HAP-1 (cell line): ENCODE measurements around the gene DMC1.
A peak's percentile ranks its signal among the peaks of the same experiment; 100 is the strongest.
"Not testable (repeated sequence)": the region's sequence is repeated elsewhere in the genome, so short reads cannot be mapped to it uniquely, and the experiment has no call there.

Experiments used
- DNase-seq, 2 experiments: peaks; one replicate each; pipeline ENCODE4 v3.0.0-alpha.2; 2016 to 2020; ENCODE audit warnings: low spot score in 2 of 2
- H3K27me3 ChIP-seq: fragments of 250-450 bp; sonication (Bioruptor Pico); 2 replicates; pipeline ENCODE4 v1.5.1; 2020; ENCODE audit warnings: low read depth, mild to moderate bottlenecking, moderate library complexity
- H3K36me3 ChIP-seq: fragments of 250-450 bp; sonication (Bioruptor Pico); replicated peaks from 2 replicates; pipeline ENCODE4 v1.5.1; 2020; ENCODE audit warnings: mild to moderate bottlenecking
- H3K4me1 ChIP-seq: fragments of 250-450 bp; sonication (Bioruptor Pico); 2 replicates; pipeline ENCODE4 v1.5.1; 2020; ENCODE audit warnings: mild to moderate bottlenecking
- H3K4me3 ChIP-seq: fragments of 250-450 bp; sonication (Bioruptor Pico); 2 replicates; pipeline ENCODE4 v1.5.1; 2020; ENCODE audit warnings: mild to moderate bottlenecking, moderate library complexity
- H3K9me3 ChIP-seq: fragments of 250-450 bp; sonication (Bioruptor Pico); 2 replicates; pipeline ENCODE4 v1.5.1; 2020; ENCODE audit warnings: mild to moderate bottlenecking, moderate library complexity
- in situ Hi-C: fragments of 300-500 bp; cut with MboI; formaldehyde crosslinking; loops from 3 replicates; pipeline ENCODE4 v1.14.3; 2020; ENCODE audit warnings: low sequenced_read_pairs, inconsistent platforms, mixed read lengths

Gene DMC1, protein sequence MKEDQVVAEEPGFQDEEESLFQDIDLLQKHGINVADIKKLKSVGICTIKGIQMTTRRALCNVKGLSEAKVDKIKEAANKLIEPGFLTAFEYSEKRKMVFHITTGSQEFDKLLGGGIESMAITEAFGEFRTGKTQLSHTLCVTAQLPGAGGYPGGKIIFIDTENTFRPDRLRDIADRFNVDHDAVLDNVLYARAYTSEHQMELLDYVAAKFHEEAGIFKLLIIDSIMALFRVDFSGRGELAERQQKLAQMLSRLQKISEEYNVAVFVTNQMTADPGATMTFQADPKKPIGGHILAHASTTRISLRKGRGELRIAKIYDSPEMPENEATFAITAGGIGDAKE

DNA sequence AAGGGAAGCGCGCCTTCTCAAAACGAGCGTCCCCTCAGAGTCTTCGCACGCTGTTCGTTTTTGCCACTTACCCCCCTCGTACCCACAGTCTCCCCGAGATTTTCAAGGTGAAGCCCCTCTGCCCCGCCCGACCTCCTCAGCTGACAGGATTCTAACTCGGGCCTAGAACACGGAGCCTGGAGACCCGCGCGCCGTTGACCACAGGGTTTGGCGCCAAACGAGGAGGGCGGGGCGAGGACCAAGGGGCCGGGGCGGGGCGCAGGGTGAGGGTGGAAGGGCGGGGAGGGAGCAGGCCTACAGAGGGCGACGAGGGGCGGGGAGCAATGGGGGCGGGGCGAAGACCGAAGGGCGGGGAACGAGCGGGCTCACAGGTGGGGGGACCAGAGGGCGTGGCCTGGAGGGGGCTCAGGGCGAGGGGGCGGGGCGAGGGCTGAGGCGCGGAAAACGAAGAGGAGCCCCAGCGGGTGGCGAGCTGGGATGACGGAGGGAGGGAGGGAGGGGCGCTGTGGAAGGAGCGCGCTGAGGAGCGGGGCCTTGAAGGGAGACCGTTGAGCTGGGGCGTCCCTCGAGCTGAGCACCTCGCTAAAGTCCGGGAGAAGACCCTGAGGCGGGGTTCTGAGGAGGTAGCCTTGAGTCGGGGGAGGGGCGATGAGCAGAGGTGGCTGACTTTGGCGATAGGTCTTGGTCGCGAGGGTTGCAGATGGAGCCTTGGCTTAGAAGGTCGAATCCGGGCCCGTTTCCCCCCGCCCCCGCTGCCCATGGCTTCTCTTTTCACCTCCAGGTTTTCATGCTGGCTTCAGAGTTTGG is at the start of gene DMC1:
DMC1 (minus strand) TSS at position 212 of the 807 bp plus-strand sequence. CDS start 1,927 bp downstream, outside the sequence.
- in situ Hi-C loops, result loop anchor here (5.0 kb wide), 1 partner anchor 518 kb away; no protein-coding TSS in a partner anchor
- Histone ChIP-seq H3K4me1 (peaks cover 27% of the 10 kb centered on the region), H3K9me3 (no peaks in the 10 kb centered on the region), H3K36me3 (no peaks in the 10 kb centered on the region), H3K4me3 (peak within 1 kb of the TSS; percentile 47), H3K27me3 (no peaks in the 10 kb centered on the region)
- peak; percentile 92 to 100 for DNase-seq

DNA sequence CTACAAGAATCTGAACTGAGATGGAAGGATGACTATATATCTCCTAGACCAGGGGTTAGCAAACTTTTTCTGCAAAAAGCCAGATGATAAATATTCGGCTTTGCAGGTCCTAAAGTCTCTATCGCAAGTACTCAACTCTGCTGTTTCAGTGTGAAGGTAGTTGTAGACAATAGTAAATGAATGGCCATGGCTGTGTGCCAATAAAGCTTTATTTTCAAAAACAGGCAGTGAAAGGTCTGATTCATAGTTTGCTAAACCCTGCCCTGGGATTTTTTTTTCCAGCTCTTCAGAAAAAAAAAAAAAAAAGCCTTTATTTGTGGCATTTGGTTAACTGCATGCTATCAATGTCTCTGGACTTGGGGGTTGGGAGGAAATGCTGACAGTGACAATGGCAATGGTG is 48.7 kb upstream of the DMC1 start:
- in situ Hi-C loops, result no loop called here
- peaks cover 13% of the 10 kb centered on the region for H3K4me1 ChIP-seq
- H3K36me3 ChIP-seq, result peaks cover 3% of the 10 kb centered on the region
- H3K4me3 ChIP-seq, result no peak overlapping the region
- H3K27me3 ChIP-seq, result no peaks in the 10 kb centered on the region
- no peak for DNase-seq
- H3K9me3 ChIP-seq, result peaks cover 2% of the 10 kb centered on the region; the same call in 1 of the 2 replicates

DNA sequence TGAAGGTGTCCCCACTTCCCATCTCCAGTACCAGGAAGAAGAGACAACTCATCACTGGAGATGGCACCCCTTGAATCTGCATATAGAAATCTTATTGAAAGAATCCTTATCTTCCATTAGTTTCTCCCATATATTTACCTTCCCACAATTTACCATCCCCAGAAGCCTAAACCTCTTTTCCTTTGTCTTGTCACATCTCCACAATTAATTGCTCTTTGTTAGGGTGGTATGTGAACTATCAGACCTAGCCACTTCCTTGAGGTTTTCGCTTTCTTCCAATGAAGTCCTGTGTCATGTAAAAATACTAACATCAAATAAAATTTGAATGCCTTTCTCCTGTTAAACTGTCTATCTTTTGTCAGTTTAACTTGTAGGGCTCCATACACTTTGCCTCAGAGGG is 48.3 kb upstream of the DMC1 start:
- in situ Hi-C loops, result no loop called here
- no peak for DNase-seq
- H3K4me1 ChIP-seq, result peaks cover 13% of the 10 kb centered on the region
- H3K4me3 ChIP-seq, result no peak overlapping the region
- H3K36me3 ChIP-seq, result peaks cover 3% of the 10 kb centered on the region
- no peaks in the 10 kb centered on the region for H3K27me3 ChIP-seq
- peaks cover 2% of the 10 kb centered on the region; the same call in 1 of the 2 replicates for H3K9me3 ChIP-seq

DNA sequence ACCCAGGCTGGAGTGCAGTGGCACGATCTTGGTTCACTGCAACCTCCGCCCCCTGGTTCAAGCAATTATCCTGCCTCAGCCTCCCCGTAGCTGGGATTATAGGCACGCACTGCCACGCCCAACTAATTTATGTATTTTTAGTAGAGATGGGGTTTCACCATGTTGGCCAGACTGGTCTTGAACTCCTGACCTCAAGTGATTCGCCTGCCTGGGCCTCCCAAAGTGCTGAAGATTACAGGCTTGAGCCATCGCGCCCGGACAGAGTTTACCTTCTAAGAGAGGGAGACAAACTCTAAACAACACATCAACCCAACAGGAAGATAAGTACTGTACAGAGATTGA is 45.1 kb upstream of the DMC1 start:
- H3K9me3 ChIP-seq, H3K4me3 ChIP-seq, DNase-seq, in situ Hi-C loops, H3K27me3 ChIP-seq, H3K36me3 ChIP-seq: not testable (repeated sequence)
- H3K4me1 ChIP-seq, result peaks cover 13% of the 10 kb centered on the region

DNA sequence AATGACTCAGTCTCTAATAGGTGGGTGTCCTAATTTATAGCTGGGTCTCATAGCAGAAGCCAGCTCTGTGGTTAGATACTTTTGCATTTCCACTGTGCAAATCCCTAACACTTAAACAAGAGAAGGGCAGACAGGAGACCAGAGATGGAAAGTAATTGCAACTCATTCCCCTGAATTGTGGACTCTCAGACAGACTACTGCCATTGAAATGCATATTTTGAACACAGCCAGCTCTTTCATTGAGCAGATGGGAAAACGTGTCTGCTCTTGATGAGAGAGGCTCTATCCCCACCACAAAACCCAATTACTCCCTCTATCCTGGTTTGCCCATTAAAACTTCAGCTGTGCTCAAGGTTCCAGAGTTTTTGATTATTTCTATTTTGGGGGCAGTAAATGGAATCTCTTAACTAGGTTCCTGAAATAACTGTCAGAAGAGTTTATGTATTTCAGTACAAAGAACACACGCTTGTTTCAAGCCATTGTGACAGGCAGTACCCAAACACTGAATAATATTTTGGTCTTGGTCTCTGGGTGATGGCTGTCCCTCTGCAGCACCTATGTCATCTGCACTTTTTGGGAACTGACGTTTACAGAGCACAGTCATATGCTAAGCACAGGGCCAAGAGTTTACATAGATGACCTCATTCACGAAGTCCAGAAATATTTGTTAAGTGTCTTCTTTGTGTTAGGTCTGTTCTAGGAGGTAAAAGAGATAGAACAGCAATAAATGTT is 44.5 kb upstream of the DMC1 start:
- Histone ChIP-seq H3K4me1 (peaks cover 13% of the 10 kb centered on the region), H3K27me3 (no peaks in the 10 kb centered on the region), H3K9me3 (peaks cover 2% of the 10 kb centered on the region; the same call in 1 of the 2 replicates), H3K4me3 (no peak overlapping the region), H3K36me3 (peaks cover 3% of the 10 kb centered on the region; the same call in 1 of the 2 replicates)
- peak; percentile 56 to 96 for DNase-seq
- in situ Hi-C loops, result no loop called here

DNA sequence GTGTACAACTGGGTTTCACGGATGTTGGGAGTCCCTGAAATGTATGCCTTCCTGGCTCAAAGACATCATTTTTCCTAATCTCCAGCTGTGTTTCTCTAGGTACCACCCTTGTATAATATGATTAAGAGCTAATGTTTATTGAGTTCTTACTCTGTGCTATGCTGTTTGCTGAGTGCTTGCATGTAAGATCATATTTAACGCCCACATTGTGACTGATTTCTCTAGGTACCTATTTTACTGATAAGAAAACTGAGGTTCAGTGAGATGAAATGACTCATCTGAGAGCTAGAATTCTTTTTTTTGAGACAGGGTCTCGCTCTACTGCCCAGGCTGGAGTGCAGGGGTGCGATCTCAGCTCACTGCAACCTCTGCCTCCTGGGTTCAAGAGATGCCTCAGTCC is 43.6 kb upstream of the DMC1 start:
- in situ Hi-C loops, result no loop called here
- Histone ChIP-seq H3K36me3 (0 out of 2 replicates have a peak, but pooled peaks cover 3% of the 10 kb centered on the region), H3K9me3 (peaks cover under 1% of the 10 kb centered on the region; the same call in 1 of the 2 replicates), H3K27me3 (no peaks in the 10 kb centered on the region), H3K4me1 (peaks cover 13% of the 10 kb centered on the region), H3K4me3 (no peak overlapping the region)
- DNase-seq, result no peak

DNA sequence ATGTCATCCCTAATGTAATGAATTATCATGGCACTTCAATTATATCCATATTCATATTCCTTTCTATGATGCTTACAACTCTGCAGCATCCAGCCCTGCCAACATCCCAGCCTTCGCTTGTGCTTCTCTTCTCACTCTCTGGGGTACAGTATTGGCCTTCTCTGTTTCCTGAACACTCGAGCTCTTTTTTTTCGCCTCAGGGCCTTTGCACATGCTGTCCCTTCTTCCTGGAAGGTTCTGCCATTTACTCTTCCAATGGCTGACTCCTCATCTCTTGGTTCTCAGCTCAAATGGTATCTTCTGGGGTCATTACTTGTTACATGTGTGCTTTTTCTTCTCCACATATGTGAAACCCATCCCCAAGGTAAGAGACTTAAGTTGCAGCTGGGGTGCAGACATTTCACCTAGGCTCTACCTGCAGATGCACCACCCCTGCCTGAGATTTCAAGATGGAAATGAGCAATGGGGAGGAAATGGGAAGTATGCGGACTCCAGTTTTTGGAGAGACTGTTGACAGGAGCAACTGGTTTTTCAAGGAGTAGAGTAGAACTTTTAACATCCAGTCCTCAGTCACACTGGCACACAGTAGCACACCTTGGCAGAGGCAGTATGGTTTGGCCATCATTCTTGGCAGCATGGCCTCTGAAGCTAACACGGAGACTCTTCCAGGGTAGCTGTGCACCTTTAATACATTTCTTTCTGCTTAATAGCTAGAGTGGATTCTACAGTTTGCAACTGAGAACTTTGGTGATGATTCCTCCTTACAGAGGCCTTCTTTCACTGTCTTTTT is 42.4 kb upstream of the DMC1 start:
- Histone ChIP-seq H3K9me3 (no peaks in the 10 kb centered on the region), H3K36me3 (0 out of 2 replicates have a peak, but pooled peaks cover under 1% of the 10 kb centered on the region), H3K4me1 (peaks cover 13% of the 10 kb centered on the region), H3K27me3 (no peaks in the 10 kb centered on the region), H3K4me3 (no peak overlapping the region)
- DNase-seq, result no peak
- in situ Hi-C loops, result no loop called here

DNA sequence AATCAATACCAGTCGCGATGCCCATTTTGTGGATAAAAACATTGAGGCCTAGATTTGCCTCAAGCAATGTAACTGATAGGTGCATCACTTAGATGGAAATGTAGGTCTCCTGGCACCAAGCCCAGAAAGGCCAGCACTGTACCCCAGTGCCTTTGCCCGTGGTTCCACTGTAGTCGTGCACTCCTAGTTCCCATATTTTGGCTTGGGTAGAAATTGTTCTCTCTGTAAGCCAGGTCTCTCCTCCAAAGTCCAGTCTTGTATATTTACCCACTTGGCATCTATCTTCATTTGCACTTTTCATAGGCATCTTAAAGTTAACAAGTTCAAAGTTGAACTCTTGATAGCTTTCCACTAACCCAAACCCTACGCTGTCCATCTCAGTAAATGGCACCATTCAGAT is 41.6 kb upstream of the DMC1 start:
- no peak for DNase-seq
- Histone ChIP-seq H3K4me1 (peaks cover 13% of the 10 kb centered on the region), H3K9me3 (no peaks in the 10 kb centered on the region), H3K27me3 (no peaks in the 10 kb centered on the region), H3K36me3 (no peaks in the 10 kb centered on the region), H3K4me3 (no peak overlapping the region)
- in situ Hi-C loops, result no loop called here

DNA sequence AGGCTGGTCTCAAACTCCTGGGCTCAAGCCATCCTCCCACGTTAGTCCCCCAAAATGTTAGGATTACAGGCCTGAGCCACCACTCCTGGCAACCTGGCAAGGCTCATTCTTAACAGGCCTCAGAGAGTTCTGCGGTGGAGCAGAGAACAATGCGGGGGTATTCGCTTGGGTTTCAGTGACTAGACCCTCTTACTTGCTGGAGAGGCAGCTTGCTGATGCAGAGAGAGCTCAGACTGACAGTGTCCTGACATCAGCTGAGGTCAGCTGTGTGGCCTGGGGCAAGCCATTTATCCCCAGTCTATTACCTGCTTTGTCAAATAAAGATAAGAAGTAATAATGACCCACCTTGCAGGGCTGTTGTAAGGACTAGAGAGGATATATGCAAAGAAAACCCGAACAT is 40.3 kb upstream of the DMC1 start:
- Histone ChIP-seq H3K4me3 (no peak overlapping the region), H3K36me3 (no peaks in the 10 kb centered on the region), H3K27me3 (no peaks in the 10 kb centered on the region), H3K4me1 (peaks cover 12% of the 10 kb centered on the region), H3K9me3 (no peaks in the 10 kb centered on the region)
- no peak for DNase-seq
- in situ Hi-C loops, result no loop called here

DNA sequence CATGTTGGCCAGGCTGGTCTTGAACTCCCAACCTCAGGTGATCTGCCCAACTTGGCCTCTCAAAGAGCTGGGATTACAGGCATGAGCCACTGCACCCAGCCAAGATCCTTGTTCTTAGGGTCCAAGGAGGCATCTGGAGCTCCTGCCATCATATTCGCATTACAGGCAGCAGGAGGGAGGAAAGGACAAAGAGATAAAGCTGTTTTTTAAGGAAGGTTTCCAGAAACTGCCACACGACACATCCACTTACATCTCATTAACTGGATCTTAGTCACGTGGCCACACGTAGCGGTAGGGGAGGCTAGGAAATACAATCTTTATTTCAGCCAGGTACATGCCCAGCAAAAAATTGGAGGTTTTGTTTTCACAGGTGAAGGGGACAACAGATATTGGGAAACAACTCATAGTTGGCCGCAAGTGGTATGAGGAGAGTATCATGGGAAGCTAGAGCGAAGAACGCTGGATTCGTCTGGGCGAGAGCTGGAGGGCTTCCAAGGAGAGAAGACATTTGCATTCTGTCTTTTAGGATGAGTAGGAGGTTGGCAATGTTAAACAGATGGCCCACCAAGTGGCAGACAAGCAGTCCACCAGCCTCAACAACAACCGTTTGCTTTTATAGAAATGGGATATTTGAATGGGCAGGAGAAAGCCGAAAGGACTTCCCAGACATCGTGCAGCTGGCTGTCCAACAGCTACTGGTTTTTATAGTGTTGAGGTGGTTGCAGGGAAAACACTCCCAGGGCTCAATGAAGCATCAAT is 39.2 kb upstream of the DMC1 start:
- no peaks in the 10 kb centered on the region for H3K9me3 ChIP-seq
- no peaks in the 10 kb centered on the region for H3K36me3 ChIP-seq
- in situ Hi-C loops, result no loop called here
- H3K4me1 ChIP-seq, result peaks cover 4% of the 10 kb centered on the region
- H3K4me3 ChIP-seq, result no peak overlapping the region
- no peak for DNase-seq
- no peaks in the 10 kb centered on the region for H3K27me3 ChIP-seq

DNA sequence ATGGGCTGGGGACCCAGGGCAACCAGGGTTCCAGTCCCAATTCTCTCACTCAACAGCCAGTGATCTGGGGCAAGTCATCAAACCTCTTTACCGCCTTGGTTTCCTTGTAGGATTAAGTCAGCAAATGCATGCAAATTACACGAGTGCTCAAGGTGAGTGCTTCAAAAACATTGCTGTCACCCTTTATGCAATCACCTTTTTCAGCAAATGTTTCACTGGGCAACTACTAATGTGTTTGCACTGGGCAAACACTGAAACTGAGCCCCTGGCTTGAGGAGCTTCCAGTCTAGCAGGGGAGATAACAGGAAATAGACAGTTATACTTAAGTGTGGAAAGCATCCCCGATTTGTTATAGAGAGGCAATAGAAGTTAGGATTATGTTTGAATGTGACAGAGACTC is 37.7 kb upstream of the DMC1 start:
- no peak for DNase-seq
- H3K4me3 ChIP-seq, result no peak overlapping the region
- H3K4me1 ChIP-seq, result no peaks in the 10 kb centered on the region
- in situ Hi-C loops, result no loop called here
- no peaks in the 10 kb centered on the region for H3K9me3 ChIP-seq
- no peaks in the 10 kb centered on the region for H3K27me3 ChIP-seq
- H3K36me3 ChIP-seq, result no peaks in the 10 kb centered on the region

DNA sequence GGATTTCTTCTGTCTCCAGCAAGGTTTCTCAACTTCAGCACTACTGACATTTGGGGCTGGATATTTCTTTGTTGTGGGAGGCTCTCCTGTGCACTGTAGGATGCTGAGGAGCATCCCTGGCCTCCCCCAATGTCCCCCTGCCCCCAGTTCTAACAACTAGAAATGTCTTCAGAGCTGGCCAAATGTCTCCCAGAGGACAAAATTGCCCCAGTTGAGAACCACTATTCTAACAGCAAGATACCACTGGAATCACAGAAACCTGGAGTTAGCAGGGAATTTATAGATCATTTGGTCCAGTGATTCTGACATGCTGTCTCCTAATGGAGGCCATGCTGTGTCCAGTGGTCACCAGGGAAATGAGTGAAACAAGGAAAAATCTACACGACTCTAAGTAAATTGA is 32.2 kb upstream of the DMC1 start:
- Histone ChIP-seq H3K27me3 (no peaks in the 10 kb centered on the region), H3K9me3 (no peaks in the 10 kb centered on the region), H3K4me3 (no peak overlapping the region), H3K36me3 (no peaks in the 10 kb centered on the region), H3K4me1 (no peaks in the 10 kb centered on the region)
- DNase-seq, result no peak
- in situ Hi-C loops, result no loop called here
